UCSD-AML1 (cell line): ENCODE data around the gene FXN.
"Not testable (repeated sequence)": the region's sequence is repeated elsewhere in the genome, so short reads cannot be mapped to it uniquely, and the experiment has no call there.

Experiments
- DNase-seq: peaks from one replicate; lab custom pipeline; 2025; ENCODE audit not compliant: unreplicated experiment; lab: John Stamatoyannopoulos, UW

The FXN gene

DNA sequence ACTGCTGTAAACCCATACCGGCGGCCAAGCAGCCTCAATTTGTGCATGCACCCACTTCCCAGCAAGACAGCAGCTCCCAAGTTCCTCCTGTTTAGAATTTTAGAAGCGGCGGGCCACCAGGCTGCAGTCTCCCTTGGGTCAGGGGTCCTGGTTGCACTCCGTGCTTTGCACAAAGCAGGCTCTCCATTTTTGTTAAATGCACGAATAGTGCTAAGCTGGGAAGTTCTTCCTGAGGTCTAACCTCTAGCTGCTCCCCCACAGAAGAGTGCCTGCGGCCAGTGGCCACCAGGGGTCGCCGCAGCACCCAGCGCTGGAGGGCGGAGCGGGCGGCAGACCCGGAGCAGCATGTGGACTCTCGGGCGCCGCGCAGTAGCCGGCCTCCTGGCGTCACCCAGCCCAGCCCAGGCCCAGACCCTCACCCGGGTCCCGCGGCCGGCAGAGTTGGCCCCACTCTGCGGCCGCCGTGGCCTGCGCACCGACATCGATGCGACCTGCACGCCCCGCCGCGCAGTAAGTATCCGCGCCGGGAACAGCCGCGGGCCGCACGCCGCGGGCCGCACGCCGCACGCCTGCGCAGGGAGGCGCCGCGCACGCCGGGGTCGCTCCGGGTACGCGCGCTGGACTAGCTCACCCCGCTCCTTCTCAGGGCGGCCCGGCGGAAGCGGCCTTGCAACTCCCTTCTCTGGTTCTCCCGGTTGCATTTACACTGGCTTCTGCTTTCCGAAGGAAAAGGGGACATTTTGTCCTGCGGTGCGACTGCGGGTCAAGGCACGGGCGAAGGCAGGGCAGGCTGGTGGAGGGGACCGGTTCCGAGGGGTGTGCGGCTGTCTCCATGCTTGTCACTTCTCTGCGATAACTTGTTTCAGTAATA is at the start of gene FXN:
FXN (plus strand) TSS at position 315 of the 871 bp plus-strand sequence; CDS start at position 346, 31 bp downstream.
- peak; percentile 88 for DNase-seq

DNA sequence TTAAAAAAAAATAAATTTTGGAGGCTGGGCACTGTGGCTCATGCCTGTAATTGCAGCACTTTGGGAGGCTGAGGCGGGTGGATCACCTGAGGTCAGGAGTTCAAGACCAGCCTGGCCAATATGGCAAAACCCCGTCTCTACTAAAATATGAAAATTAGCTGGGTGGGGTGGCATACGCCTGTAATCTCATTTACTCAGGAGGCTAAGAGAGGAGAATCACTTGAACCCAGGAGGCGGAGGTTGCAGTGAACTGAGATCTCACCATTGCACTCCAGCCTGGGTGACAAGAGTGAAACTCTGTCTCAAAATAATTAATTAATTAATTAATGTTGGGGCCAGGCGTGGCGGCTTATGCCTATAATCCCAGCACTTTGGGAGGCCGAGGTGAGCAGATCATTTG is 48.6 kb upstream of the FXN start:
- not testable (repeated sequence) for DNase-seq

DNA sequence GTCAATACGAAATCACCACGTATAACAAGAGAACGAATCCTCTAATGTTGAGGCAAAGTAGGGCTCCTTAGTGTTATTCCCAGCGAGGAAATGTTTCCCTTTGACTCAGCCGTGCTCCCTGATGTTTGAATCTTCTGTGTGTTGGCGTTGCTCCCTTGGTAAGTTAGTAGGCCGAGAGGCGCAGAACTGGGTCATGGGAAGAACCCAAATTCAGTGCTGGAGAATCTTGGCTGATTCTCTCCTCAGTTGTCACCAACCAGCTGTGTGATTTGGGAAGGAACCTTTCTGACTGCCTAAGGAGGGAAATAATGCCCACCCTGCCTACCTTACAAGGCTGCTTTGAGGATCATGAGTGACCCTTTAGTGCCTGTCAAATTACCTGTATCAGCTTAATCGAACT is 44.1 kb upstream of the FXN start:
- DNase-seq = no peak

DNA sequence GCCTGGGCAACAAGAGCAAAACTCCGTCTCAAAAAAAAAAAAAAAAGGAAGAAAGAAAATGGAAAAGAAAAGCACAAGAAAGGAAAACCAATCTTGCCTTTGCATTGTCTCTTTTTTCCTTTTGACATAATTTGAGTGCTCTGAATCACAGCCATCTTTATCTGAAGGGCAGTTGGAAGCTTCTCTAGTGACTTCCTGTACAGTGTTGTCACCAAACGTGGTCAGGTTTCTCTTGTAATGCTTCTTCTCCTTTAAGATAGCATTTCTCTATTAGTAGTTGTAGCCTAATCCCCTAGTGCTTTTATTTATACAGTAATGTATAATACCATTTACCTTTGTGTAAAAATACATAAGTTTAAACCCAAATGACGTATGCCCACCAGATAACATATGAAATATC is 39.8 kb upstream of the FXN start:
- no peak for DNase-seq

DNA sequence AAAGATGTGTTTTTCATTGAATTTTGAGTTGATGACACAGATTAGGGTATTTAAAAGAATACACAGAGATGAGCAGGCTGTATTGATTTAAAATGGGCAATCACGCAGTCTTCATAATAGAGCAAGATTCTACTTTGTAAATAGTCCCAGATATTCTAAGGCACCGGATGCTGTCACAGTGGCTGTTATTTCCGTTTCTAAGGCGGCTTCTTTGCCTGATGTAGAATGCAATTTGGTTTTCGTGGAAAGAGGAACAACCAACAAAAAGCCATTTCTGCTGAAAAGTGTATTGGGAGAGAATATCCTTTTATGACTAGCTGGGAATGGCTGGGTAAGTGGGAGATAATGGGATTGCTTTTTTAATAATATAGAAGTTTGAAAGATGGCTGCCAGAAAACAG is 39.1 kb upstream of the FXN start:
- no peak for DNase-seq

DNA sequence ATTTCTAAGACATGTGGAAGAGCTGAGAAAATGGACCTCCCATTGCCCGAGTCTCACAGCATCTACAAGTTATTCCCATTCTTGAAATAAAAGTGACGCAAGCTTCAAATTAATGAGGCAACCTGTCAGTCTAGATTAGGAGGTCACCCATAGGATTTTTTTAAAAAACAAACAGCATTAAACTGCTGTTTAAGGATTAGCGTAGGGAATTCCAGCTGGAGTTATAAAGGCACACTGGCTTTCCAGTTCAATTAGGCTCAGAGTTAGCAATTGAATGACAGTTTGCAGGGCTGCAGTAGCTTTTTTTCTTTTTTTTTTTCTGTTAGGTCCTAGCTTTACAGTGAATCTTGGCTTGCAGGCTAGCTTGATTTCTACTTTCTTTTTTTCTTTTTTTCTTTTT is 37.9 kb upstream of the FXN start:
- no peak for DNase-seq

DNA sequence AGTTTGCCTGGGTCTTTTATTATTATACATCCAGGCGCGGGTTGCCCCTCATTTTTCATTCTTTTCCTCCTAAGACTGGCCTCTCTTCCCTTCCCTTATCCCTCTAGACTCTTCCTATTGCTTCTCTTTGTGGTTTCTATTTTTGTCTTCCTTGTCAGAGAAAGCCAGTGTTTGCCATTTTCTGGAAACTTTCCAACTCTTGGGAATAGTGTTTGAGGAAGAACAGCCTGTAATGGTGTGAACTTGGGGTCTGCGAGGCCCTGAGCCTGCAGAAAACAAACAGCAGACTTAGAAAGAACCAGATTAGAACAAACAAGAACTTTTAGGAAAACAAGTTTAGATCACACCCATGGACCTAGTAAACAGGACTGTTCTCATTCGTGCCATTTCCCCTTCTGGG is 37.2 kb upstream of the FXN start:
- no peak for DNase-seq

DNA sequence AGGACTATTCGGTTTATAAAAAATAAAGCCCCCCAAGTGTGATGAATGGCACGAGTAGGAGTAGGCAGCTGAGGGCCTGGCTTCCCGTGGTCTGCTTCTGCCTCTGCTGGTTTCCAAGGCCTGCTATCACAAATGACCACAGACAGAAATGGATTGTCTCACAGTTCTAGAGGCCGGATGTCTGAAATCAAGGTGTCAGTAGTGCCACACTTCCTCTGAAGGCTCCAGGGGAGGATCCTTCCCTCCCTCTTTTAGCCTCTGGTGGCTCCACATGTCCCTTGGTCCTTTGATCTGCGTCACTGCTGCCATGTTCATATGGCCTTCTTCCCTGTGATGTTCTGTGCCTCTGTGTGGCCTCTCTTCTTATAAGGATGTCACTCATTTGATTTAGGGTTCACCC is 36.7 kb upstream of the FXN start:
- peak; percentile 51 for DNase-seq

DNA sequence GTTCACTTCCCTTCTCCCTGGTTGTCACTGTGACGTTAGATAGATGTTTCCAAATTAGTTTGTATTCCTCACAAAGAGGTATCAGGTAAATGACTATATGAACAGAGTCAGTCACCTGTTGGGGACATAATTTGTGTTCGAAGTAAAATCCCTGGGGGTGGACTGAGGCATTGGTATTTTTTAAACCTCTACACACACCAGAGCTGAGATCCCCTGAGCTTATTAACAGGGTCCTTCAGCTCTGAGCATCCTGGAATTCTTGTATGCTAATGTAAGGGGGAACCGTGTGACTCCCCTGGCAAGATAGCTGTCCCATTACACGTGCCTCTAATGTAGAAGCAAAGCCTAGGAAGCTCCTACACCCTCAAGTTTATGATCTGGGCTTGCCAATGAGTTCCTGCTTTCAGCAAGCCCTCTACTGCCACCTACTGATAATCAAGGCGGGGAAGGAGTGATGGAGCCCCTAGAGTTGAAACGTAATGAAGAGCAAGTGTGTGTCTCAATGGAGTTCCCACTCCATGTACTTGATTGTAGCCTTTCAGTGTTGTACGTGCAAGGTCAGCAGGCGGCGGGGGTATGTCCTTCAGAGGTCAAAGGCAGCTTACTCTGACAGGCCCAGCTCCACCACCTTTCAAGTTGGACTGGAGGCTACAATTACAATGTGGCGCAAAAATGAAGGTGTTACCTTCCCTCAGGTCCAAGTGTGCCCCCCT is 36.0 kb upstream of the FXN start:
- peak; percentile 50 for DNase-seq

DNA sequence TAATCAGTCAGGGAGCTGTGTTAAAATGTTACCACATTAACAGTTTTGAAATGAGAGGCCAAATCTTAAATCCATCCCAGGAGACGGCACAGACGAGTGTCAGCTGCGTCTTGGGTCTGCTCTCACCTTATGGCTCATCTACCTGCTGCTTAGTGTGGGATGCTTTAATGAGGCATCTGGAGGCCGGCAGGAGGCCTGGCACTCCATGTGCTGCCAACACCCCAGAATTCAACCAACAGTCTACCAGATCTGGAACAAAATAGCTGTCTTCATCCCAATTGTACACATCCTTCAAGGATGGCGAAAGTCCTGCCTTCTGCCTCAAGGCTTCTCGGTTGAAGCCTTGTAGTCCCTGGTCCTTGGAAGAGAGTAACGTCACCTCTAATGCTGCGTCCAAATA is 33.6 kb upstream of the FXN start:
- no peak for DNase-seq

DNA sequence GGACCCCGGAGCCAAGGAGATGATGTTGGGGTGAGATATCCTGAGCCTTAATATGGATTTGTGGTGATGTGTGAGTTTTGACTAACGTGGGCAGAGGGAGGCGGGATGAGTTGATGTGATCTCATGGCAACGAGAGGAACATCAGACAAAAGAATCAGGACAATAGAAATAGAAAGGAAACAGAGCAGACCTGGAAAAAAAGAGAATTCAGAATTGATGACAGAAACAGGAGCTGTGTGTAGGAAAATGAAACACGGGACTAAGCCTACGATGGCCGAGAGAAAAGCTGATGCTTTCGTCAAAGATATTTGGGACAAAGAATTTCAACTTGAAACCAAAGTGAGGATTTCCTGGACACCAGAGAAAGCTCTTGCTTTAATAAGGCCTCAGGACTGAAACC is 32.5 kb upstream of the FXN start:
- no peak for DNase-seq

DNA sequence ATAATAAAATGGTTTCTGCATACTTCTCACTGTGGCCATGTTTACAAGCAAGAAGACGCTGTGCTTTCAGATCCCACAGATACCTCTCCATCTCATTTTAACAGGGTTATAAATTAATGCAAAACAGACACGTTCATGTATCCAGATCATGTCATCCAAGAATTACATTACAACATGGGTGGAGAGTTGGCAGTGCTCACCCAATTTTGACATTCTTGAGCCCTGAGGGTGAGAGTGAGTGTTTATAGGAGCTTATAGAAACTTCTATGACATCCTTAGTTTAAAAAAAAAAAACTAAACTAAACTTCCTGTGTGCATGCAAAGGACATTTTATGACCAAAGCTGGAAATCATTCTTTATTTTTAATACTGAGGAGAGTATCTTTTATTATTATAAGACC is 30.7 kb upstream of the FXN start:
- no peak for DNase-seq

DNA sequence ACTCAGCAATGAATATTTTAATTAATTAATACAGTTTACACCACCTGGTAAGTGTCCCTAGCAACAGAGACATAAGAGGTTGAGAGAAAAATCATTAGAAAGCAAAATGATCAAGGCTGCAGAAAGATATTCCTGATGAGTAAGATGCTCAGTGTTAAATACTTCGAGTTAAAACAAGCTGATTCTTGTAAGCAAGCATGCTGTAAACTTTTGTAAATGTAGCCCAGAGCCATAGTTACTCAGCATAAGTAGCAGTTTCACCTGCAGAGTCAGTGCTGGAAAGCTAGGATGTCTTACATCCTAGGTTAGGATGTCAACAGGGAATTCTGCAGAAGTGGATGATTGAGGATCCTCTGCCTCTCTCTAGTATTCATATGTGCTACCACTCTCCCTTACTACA is 25.8 kb upstream of the FXN start:
- no peak for DNase-seq

DNA sequence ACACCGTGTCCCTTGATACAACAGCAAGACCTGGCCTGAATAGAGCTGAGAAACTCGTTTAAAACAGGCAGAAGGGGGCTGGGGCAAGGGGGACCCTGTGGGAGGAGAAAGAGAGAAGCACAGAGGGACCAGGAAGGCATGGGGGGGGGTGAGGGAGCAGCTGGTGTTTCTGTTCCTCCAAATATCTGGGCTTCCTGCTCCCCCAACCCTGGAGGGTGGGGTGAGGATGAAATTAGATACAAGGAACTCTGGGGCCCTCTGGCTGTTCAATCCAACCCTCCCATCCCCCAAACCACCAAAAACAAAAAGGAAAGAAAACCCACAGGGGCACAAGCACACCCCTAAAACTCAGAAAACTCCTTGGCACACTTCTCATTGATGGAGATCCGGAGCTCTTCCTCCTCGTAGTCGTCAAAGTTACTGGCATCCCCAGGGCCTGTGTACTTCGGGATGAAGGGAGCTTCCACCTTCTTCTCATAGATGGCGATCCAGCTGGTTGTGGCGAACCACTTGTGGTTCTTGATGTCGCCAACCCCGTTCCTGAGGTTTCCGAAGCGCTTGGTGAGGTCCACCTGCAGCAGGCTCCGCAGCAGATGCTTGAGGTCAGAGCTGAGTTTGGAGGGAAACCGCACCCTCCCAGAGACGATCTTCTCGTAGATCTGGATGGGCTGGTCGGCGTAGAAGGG is 22.7 kb upstream of the FXN start:
- no peak for DNase-seq

DNA sequence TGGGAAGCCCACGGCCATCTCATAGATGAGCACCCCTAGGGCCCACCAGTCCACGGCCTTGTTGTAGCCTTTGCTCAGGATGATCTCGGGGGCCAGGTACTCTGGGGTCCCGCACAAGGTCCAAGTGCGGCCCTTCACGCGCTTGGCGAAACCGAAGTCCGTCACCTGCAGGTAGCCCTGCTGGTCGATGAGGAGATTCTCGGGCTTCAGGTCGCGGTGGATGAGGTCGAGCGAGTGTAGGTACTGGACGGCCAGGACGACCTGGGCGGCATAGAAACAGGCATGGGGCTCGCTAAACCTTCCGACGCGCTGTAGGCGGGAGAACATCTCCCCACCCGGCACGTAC is 22.2 kb upstream of the FXN start:
- DNase-seq = no peak

DNA sequence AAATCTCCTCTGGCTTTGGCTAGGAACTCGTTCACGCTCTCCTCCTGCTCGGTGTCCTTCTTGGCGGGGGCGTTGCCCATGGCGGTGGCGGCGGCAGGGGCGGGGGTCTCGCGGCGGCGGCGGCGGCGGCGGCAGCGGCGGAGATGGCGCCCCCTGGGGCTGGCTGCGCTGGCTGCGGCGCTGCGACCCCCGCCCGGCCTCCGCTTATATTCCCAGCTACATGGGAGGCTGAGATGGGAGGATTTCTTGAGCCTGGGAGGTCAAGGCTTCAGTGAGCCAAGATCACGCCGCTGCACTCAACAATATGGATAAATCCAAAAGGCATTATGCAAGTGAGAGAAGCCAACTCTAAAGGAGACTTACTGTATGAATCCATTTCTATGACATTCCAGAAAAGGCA is 21.5 kb upstream of the FXN start, which contains the start of gene PRKACG:
PRKACG (minus strand) TSS at position 101 of the 400 bp plus-strand sequence; CDS start at position 80, 21 bp downstream.
- DNase-seq = no peak

DNA sequence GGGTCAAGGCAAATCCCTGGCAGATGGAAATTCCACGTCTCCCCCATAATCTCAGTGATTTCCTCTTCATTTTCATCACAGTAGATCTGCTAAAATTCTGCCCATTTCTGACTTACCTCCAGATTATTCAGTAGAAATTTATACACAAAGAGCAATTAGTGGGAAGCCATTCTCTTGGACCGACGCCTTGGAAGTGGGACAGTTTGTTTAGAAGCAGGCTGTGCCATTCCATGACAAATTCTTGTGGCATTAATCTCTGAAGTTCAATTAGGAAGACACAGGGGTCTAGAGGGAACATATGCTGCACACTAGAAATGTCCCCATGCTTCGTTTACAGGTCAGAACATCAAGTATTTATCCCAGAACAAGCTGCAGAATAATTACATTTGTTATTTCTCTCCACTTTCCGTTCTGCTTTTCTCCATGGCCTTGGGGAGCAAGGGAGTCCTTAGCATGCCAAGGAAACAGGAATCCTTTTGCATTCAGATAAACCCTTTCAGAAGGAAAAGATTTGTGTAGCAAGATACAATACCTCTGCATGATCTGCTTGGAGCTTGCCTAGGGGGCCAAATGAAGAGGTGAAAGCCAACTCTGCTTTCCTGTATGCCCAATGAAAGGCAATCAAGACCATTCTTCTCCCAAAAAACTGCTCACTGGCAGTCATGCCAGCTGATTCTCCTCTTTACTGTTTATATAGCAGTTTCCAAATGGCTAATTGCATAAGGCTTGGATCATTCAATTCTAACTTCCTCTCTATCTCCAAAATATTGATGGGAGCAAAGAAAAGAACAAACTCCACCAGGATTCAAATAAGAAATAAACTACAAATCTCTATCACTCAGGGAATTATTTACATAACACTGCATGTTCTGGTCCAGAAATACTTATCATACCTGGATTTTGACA is 19.1 kb upstream of the FXN start:
- DNase-seq = no peak

DNA sequence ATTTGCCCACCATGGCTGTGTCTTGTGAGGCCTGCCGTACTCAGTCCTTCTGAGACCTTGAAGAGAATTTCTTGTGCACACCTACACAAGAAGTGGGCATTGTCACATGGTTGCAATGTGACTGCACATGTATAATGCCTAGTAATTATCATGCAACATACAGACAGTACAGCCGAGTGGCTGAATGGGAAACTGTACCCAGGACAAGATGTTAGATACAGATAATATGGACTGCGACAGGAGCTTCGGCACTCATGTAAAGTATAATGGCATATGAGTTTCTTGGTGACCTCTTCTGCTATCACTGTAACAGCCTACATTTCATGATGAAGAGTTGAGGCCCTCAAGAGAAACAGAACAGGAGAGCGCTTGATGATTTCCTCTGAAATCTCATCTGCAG is 16.8 kb upstream of the FXN start:
- DNase-seq = no peak

DNA sequence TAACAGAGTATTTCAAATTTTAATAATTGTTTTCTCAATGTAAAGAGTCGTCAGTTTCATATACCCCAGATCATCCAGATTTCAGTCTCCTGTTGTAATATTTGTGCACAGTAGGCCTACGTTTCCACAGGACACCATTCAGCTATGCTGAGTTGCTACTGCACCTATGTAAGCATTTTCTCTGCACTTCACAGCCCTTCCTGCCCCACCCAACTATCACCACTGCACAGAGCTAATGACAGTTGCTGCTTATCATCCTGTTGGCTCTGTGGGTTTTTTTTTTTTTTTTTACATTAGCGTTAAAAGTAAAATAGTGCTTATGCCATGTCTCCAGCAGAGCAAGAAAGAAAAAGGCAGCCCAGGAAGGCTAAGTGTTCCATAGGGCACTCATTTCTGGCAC is 15.7 kb upstream of the FXN start:
- DNase-seq = no peak

DNA sequence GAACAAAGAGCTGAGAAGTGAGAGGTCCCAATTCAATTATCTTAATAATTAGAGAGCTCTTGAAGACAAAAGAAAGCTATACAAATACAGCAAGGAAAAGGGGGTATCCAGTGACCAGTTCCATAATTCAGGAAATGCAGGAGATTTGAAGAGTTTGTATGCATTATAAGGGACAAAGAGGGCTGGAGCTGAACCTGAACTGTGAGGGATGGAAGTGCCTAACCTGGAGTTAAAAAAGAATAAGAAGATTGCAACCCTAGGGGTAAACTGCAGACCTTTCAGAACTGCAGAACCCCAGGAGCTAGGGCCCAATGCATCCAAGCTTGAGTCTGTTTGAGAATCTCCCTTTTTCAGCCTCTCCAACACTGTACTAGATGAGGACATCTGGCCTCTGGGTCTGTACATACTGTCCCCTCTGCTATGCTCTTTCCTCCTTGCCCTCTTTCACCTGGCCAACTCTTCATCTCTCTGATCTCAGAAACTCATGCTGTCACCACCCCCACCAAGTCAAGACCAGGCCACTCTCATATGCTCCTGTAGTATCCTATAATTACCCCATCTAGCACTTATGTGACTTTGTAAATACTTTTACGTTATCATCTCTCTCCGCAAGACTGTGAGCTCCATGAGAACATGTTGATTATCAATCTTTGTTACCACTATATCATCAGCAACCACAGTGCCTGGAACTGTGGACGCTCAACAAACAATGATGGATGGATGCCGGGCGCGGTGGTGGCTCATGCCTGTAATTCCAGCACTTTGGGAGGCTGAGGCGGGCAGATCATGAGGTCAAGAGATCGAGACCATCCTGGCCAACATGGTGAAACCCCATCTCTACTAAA is 15.0 kb upstream of the FXN start:
- DNase-seq = no peak
